ENCODE measurements around the gene SAPCD2. TPM values are rescaled to one million over a fixed set of nuclear protein-coding genes. Genes with fewer than 3 reads are reported as not detected.

SAPCD2 gene
- total RNA-seq, 1 donor from 2014 or later: 15.3 TPM

- H3K9me3 Mint-ChIP-seq (ENCODE audit: low read depth): no peaks in the 10 kb centered on the region
- no peaks in the 10 kb centered on the region for H3K36me3 Mint-ChIP-seq (ENCODE audit: insufficient read depth)
- H3K4me3 Mint-ChIP-seq (ENCODE audit: low read depth): no peak overlapping the region
- H3K27me3 Mint-ChIP-seq: peaks cover 36% of the 10 kb centered on the region
- H3K4me1 Mint-ChIP-seq (ENCODE audit: low read depth): peaks cover 2% of the 10 kb centered on the region
- no peak for TF ChIP-seq CTCF (IDR thresholded peaks at IDR 0.05; ENCODE audit: unreplicated experiment)
- DNase-seq (ENCODE audit: low spot score, unreplicated experiment): no peak
- no peak overlapping the region for H3K27ac Mint-ChIP-seq
Observed at GRCh38 chr9:137050570-137050969, 19.8 kb downstream of the SAPCD2 start.

GRCh38 chr9:137049544-137050449 is 20.6 kb downstream of the SAPCD2 start:
- Mint-ChIP-seq H3K36me3 (ENCODE audit: insufficient read depth) (no peaks in the 10 kb centered on the region), H3K4me1 (ENCODE audit: low read depth) (peaks cover 4% of the 10 kb centered on the region), H3K27ac (no peak overlapping the region), H3K27me3 (peaks cover 39% of the 10 kb centered on the region), H3K9me3 (ENCODE audit: low read depth) (no peaks in the 10 kb centered on the region), H3K4me3 (ENCODE audit: low read depth) (no peak overlapping the region)
- peak; percentile 49 for DNase-seq (ENCODE audit: low spot score, unreplicated experiment)
- peak; percentile 63 for TF ChIP-seq CTCF (IDR thresholded peaks at IDR 0.05; ENCODE audit: unreplicated experiment)

- Mint-ChIP-seq H3K27ac (no peak overlapping the region), H3K9me3 (ENCODE audit: low read depth) (no peaks in the 10 kb centered on the region), H3K4me1 (ENCODE audit: low read depth) (peaks cover 2% of the 10 kb centered on the region), H3K27me3 (peaks cover 37% of the 10 kb centered on the region), H3K36me3 (ENCODE audit: insufficient read depth) (no peaks in the 10 kb centered on the region), H3K4me3 (ENCODE audit: low read depth) (no peak overlapping the region)
- no peak for TF ChIP-seq CTCF (IDR thresholded peaks at IDR 0.05; ENCODE audit: unreplicated experiment)
- no peak for DNase-seq (ENCODE audit: low spot score, unreplicated experiment)
Observed at GRCh38 chr9:137048655-137049543, 21.5 kb downstream of the SAPCD2 start.

- DNase-seq (ENCODE audit: low spot score, unreplicated experiment): peak; percentile 94
- Mint-ChIP-seq H3K9me3 (ENCODE audit: low read depth) (no peaks in the 10 kb centered on the region), H3K36me3 (ENCODE audit: insufficient read depth) (no peaks in the 10 kb centered on the region), H3K4me3 (ENCODE audit: low read depth) (peak within 1 kb of the TSS; percentile 73), H3K4me1 (ENCODE audit: low read depth) (peaks cover 2% of the 10 kb centered on the region), H3K27ac (no peak within 1 kb of the TSS), H3K27me3 (peaks cover 25% of the 10 kb centered on the region)
- peak; percentile 91 for TF ChIP-seq CTCF (IDR thresholded peaks at IDR 0.05; ENCODE audit: unreplicated experiment)
Observed at GRCh38 chr9:137046088-137046787, 24.1 kb downstream of the SAPCD2 start, which contains the start of gene NPDC1. TSS of gene NPDC1 (minus strand) at chr9:137046177. CDS start at chr9:137045989, 188 bp downstream.
